HT-29 (cell line): Measurements from ENCODE around the gene GALNT15. TPM values are rescaled to one million over a fixed set of nuclear protein-coding genes. Genes with fewer than 3 reads are reported as not detected.

Source experiments
- DNase-seq: peaks from one replicate; pipeline ENCODE4 v3.0.0-alpha.2; 2015; ENCODE audit warnings: low spot score
- total RNA-seq: library from RNA; depleted of rRNA; stranded (reverse); fragments of >200 nt; shearing (Covaris generic); gene quantifications from 2 replicates; pipeline ENCODE4 v1.2.3, GENCODE V29; 2014

Gene GALNT15
- total RNA-seq, 1 experiment from 2014 or later = not detected

DNA sequence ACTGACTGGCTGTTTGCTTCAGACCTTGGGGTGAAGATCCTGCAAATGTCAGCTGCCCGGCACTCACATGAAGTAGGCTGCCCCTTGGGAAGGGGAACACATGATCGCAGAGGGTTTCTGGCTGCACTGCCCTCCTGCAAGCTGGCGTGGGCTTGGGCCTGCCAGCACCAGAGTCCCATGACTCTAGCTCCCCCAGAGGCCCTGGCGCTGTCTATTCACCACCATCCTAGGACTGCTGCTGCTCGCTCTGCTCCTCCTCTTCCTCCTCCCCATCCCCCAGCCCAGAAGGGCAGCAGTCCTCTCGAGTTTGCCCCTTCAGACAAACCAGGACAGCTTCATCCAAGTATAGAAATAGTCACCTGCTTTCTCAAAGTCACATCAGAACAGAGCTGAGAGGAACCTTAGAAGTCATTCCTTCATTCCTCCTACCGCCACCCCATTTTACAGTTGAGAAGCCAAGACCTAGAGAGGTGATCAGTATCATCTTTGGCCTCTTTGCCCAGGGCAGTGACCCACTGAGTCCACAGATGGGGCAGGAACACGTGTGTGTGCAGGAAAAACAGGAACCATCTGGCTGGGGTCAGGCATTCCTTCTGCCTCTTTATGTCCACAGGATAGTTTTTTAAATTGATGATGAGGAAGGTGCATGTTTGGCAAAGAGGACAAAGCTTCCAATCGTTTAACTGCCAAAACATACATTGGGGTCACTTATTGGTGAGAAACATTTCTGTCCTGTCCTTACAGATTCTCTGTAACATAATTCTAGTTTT, 77.0 kb downstream of the GALNT15 start:
- DNase-seq = no peak

DNA sequence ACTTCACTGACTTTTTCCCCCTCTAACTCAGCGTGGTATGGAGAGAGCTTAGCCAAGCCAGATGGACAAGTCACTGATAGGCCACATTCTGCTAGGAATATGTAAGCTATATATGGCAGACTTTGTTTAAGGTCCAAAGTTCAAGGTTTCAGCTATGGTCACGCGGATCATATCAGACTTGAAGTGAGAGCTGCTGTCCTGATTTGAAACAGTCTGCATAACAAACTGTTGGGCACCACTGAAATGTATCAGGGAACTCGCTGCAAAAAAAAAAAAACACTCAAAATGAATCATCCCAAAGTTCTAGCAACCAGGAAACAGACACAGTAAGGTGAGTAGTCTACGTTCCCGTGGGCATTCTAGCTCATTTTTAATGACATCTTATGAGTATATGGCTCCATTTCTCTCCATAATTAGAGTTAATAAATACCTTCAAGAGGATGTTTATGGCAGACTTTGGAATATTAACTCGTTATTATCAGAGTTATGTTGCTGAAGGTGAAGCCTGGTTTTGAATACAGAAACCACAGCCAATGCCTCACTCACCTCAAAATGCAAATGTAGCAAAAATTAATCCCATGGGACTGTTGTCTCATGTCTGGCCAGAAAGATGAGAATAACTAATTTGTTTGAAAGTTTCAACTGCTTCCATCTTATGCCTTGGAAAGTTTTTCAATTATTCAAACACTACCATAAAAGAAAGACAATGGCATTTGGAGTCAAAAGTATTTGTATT, 77.9 kb downstream of the GALNT15 start:
- no peak for DNase-seq

DNA sequence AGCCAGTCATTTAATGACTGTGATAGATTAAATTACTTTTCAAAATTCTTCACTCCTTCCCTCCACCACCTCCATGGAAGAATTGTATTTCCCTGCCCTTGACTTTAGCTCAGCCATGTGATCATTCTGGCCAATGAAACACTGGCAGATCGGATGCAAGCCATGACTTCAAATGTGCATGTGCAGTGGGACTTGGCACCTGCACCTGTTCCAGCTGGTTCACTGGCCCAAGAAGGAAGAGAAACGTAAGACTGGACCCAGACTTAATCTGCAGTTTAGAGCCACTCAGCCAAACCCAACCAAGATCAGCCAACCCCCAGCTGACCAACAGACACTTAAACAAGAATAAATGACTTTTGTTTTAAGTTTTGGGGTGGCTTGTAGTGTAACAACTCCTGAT, 78.5 kb downstream of the GALNT15 start:
- no peak for DNase-seq

DNA sequence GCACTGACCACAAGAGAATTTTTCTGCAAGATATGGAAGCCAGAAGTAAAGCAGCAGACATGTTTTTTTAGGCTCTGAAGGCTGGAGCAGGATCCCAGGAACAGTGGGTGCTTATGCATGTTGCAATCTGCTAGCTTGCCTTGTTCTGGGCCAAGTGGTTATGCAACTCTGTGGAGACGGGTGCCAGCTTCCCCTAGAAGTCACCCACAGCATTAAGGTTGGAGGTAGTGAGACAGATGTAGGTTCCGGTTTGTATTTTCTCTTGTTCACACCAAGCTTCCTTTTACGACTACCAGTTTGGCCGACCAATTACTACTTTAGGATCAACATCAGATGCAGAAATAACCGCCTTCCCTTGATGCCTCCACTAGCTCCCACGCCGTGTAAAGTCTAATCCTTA, 79.1 kb downstream of the GALNT15 start:
- DNase-seq = no peak

DNA sequence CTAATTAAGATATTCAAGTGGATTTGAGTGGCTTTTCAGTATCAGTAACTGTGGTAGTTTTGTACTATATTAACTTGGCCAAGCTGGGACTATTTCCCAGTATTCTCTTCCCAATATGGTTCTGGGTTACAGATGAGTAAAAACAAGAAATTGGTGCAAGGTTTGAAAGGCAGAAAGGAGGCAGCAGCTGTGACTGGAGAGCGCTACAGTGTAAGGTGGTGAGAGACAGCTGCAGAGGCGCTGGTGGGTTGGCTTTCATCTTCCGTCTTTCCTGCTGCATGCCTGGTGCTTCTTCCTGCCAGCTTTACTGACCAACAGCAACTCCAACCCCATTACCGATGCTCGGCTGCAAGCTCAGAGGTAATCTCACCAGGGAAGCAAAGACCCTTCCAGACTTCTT, 80.4 kb downstream of the GALNT15 start:
- no peak for DNase-seq

DNA sequence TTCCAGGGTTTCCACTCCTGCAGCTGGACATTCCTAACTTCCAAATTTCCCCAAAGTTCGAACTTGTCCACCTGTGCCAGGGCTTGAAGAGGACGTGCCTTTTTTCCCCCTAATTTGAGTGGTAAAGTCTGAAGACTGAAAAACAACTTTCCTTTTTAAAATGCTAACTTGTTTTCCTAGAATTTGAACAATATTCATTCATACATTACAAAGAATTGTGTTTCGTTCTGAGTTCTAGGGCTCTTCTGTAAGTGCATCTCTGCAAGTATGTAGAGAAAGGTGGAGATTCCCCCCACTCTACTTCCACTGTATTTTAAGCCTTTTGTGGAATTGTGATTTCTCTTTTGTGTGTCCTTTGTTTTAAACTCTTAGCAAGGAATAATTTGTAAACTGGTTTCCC, 80.8 kb downstream of the GALNT15 start:
- no peak for DNase-seq

DNA sequence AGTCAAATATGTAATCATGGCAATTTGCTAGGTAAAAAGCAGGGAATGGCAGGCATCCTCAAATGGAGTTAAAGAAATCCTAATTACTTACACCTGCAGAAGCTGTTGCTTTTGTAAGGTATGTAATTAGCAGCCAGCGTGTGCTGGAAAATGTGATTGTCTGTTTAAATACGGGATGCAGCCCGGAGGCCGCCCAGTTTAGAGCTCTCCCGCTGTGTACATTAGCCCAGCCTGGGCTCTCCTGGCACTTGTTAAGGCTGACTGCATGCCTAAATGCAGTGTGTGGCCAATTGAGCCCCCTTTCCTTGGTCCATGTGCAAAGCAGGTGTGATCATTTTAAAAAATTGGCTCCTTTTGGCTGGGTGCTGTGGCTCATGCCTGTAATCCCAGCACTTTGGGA, 81.2 kb downstream of the GALNT15 start:
- DNase-seq = no peak

DNA sequence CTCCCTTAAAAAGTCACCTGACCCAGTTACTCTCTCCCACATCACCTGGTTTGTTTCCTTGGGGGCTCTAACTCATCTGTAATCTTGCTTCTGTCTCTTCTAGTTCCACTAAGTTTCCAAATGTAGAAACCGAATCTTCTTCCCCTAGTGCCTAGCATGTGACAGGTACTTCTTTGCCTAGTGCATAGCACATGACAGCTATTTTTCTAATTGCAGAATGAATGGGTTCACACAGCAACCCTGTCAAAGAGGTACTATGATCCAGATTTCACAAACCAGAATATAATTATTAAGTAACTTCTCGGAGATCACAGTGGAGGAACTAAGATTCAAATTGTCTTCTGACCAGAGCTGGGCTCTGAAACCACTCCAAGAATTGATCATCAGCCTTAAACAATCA, 82.8 kb downstream of the GALNT15 start:
- no peak for DNase-seq

DNA sequence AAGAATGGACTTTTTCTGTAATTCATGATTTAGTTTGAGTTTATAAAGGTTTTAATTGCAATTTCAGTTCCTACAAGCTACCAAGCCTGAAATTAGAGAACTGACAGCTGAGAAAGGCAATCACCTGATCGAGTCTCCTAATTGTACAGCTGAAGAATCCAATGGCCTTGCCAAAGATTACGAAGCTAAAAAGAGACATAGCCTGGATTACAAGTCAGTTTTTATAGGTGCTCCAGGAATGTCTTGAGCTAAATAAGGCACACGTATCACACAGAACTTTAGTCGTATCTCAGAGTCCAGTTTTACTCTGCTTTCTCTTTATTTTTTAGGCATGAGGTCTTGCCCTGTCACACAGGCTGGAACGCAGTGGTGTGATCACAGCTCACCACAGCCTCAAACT, 83.7 kb downstream of the GALNT15 start:
- no peak for DNase-seq

DNA sequence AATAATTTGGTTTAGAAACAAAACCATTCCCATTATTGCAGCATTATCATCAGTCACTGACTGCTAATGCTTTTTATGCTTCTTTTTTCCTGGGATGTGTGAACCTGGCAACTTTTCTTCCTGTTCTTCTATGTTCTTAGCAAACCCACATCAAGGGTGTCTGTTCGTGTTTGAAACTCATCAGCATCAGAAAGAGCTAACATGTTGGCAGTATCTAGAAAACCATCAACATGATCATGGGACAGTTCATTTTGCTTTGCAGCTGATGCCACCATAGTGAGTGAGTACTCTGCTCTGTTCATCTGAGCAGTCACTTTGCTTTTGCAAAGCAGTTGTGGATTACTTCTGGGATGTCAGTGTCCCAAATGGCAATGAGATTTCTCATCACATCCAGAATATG, 84.4 kb downstream of the GALNT15 start:
- DNase-seq = no peak

DNA sequence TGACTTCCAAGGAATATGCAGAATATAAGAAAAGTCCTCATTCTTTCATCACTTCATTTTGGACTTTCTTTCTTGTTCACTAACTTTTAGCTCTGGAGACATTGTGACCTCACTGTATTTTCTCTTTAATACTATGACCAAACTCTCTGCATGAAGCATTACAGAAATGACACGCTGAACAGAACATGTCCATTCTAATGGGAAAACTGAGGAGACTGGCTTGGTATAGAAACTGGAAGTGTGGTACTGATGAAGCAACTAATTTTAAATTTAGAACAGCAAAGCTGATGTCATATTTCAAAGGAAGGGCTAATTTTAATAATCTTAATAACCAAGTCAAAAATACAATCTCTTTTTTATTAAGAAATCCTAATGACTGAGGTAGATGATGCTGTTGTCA, 85.6 kb downstream of the GALNT15 start:
- no peak for DNase-seq

DNA sequence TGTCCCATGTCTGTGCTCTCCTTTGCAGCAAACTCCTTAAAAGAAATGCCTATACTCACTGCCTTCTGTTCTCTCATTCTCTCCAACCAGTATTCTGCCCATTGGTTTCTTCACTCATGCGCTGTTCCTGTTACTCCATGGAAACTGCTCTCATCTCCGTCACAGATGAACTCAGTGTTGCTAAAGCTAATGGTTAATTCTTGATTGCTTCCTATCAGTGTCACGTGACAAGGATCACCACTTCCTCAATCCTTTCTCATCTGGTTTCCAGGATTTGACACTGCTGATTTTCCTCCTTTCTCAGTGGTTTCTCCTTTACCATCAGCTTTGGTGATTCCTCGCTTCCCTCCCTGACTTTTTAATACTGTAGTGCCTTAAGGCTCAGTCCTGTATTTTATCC, 87.7 kb downstream of the GALNT15 start:
- no peak for DNase-seq

DNA sequence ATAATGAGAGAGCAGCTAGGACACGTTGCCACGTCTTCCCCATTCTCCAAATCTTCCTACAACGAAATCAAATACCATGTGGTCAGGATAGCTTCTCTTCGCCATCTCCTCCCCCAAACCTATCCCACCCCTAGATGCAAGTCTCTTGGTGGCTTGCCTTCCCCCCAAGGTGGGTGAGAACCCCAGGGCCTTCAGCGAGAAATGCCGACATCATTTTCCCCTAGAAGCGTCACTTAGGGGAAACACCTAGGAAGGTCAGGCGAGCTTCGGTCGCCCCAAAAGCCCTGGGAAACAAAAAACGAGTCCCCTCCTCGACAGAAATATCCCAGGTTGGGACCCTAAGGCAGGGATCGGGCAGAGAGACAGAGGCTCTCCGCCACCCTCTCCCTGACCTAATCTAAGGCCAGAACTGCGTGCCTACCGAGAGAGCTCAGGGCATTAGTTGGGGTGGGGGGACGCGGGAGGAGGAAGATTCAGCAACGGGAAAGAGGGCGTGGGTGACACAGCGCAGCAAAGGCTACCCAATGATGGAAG, 89.8 kb downstream of the GALNT15 start:
- DNase-seq = no peak

DNA sequence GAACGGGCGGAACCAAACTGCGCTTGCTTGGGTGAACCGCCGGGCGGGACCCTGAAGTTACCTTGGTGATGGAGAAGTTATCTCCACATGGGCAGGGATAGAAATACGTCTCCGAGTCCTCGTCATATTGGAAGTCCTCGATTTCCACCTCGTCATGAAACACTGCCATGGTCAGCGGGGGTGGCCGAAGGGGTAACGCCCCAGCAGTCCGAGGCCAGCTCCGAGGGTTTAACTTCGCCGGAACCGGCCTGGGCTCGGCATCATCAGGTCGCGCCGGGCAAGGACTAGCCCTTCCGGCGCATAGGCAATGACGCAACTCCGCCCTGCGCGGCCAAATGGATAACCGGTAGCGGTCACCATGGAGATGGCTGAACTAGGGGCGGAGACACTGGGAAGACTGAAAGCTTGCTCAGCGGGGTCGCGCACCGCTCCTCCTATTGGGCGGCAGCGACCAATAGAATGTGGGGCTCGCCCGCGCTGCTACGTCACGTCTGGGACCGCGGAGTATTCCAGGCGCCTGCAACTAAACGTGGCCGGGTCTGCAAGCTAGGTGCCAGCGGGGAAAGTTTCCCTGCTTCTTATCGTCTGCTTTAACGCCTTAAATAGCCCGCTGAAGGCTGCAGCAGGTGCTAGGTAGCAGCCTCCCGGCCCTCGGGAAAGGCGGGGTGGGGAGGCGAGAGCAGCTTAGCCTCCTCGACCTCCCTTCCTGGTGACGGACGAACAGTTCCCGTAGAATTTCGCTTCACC, 90.4 kb downstream of the GALNT15 start, which contains the start of the genes DPH3 and OXNAD1:
DPH3 (minus strand) TSS at position 236 of the 747 bp plus-strand sequence; CDS start at position 169, 67 bp downstream.
OXNAD1 (plus strand) TSS at position 505 of the 747 bp plus-strand sequence. CDS start 5,741 bp downstream, outside the sequence.
- DNase-seq = peak; percentile 97

DNA sequence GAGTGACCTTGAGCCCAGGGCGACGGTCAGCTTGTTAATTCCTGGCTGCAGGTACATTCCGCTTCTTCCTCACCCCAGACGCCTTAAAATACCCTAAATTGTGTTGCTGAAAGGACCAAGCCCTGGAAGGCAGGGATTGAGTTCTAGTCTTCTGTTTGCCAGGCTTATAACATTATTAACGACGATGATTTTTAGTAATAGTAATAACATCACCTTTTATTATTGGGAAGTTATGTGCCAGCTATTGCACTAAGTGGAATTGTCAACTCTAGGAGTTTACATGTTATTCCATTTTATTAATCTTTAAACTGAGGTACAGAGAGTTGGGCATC, 90.9 kb downstream of the GALNT15 start:
- no peak for DNase-seq

DNA sequence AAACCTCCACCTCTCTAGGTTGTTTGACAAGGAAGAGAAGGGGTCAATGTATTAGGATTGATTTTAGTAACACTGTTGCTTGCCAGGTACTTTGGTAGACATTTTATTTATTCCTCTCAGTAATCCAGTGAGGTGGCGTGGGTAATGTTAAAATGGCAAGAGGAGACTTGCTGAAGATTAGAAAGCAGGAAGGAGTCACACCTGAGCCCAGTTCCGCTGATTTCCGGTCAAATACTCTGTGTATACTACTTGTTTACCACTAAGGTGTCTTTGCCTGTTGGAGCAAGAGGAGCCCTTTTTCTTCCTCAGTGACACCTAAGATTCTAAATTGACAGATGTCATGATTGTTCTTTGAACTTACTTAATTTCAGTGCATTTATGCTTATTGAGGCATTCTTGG, 92.2 kb downstream of the GALNT15 start:
- DNase-seq = no peak

DNA sequence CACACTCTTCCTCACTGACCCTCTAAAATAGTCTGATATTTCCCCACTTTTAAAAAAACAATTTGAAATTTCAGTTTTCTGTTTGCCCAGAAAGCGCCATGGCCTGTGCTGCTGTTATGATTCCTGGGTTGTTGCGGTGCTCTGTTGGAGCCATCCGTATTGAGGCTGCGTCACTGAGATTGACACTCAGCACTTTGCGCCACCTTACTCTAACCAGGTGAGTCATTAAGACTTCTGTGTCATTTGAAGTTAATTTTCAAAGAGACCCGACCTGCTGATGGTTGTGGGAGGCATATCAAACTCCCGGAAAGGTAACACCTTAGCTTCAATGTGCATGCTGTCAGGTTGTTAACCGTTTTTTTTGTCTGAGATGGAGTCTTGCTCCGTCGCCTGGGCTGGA, 96.4 kb downstream of the GALNT15 start:
- DNase-seq = no peak

DNA sequence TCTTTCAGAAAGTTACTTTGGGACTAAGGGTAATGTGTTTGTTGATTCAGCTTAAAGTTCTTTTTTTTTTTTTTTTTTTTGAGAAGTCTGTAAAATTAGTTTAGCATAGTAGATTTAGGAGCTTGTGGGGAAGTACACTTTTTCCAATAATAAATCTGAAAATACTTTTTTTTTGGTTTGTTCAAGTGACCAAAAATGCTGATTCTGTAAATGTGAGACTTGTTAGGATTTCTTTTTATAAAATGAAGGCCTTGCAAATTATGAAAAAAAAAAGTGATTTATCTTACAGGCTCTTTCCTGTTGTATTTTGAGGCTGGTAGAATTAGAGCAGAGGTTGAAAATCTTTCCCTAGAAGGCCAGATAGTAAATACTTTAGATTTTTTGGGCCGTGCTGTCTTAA, 98.1 kb downstream of the GALNT15 start:
- DNase-seq = no peak

DNA sequence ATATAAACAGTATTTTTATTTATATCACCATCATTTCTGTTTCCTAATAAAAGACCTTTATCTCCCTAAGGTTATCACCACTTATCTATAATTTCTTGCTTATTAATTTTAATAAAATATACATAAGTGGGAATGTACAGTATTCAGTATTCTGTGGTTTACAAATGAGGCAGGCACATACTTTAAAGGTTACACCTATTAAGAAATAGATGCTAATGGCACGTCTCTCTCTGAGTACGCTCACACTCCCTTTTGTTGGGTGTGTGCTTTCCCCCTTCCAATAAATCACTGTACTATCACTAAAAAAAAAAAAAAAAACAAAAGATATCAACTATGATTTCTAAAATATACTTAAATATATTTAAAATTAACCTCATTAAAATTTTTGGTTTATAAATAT, 99.4 kb downstream of the GALNT15 start:
- no peak for DNase-seq

DNA sequence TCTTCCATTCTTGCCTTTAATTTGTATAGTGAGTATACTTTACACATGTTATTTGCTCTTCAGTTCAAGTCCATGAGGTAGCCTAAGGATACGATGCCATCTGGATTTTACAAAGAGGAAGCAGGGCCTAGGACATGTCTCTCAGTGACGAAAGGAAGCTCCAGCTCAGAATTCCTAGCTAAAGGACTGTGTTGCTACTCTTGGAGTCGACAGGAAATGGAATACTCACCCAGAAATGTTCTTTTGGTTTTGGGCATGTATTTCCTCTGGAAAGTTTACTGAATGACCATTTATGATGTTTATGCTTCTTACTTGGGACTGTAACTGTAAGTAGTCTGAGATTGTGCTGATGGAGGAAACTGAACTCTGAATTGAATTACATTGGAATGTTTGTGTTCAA, 103.0 kb downstream of the GALNT15 start:
- no peak for DNase-seq

DNA sequence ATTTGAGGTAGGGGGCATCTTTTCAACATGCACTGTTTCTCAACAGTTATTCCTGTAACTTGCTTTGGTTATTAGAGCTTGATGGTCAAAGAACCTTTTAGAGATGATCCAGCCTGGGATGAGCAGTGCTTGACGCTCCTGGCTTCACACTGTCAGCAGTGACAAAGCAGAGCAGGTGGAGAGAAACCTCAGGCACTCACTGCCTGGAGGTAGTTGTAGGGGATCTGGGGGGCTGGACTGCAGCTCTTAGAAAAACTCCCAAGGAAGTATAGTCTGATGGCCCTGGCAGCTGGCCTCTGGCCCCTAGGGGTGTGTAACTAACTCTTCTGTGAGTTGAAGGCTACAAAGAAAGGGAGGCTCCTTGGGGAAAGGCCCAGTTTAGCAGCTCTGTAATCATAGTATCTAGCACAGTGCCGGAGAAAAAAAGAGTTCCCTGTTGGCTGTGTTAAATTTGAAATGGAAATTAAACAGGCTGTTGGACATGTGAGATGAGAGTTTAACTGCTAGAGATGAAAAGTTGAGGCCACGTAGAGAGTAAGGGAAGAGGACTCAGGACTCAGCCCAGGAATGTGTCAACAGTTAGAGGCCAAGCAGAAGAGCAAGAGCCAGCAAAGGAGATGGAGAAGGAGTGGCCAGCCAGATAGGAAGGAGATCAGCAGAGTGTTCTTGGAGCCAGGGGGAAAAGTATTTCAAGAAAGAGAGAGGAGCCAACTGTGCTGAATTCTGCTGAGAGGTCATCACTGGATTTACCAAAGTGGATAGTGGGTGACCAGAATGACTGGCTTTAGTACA, 104.7 kb downstream of the GALNT15 start:
- DNase-seq = no peak
